ENCODE results near the gene PCDH9. TPM values are rescaled to one million over a fixed set of nuclear protein-coding genes. Genes with fewer than 3 reads are reported as not detected.

The PCDH9 gene
- total and polyA plus RNA-seq, 2 of the 13 experiments (the other 11 are each of a cell fraction or from before 2014, with no cell fraction given) = 0.09 TPM; not detected in 1

- no peak for TF ChIP-seq ZBTB40 (IDR thresholded peaks at IDR 0.05)
- no peak for TF ChIP-seq ZBTB40 (CRISPR knock-in tag; IDR thresholded peaks at IDR 0.05)
- no peak for TF ChIP-seq UBTF (CRISPR knock-in tag; IDR thresholded peaks at IDR 0.05)
- TF ChIP-seq HOXA9 (CRISPR knock-in tag; IDR thresholded peaks at IDR 0.05; ENCODE audit: borderline replicate concordance) = no peak
Measured at GRCh38 chr13:66402066-66402465, 828.1 kb downstream of the PCDH9 start (continued).
